ENCODE results near the gene MTSS2. TPM values are rescaled to one million over a fixed set of nuclear protein-coding genes. Genes with fewer than 3 reads are reported as not detected.
A peak's percentile ranks its signal among the peaks of the same experiment; 100 is the strongest.

Gene MTSS2
- total RNA-seq, 1 donor from 2014 or later = 102 TPM

DNA sequence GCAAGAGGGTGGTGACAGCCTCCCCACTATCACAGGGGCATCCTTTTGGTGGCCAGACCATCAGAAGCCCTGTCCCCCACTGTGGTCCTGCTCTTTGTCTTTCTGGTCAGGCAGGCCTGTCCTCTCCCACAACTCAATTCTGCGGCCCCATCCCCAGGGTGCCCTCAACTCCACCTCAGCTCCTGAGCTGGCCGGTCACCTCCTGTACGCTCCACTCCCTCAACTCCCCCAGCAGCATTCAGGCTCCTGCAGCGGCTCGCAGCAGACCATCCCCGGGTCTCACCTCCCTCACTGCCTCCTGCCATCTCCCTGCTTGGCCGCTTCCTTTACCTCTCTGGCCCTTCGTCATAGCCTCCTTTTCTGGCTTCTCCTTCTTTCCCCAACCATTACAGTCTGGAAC is 43.4 kb upstream of the MTSS2 start:
- Mint-ChIP-seq H3K36me3 (peaks cover 17% of the 10 kb centered on the region), H3K4me3 (no peak overlapping the region), H3K27me3 (ENCODE audit: low read depth) (no peaks in the 10 kb centered on the region), H3K9me3 (peaks cover 7% of the 10 kb centered on the region), H3K27ac (no peak overlapping the region), H3K4me1 (peaks cover 33% of the 10 kb centered on the region)
- TF ChIP-seq, protein P1, sequence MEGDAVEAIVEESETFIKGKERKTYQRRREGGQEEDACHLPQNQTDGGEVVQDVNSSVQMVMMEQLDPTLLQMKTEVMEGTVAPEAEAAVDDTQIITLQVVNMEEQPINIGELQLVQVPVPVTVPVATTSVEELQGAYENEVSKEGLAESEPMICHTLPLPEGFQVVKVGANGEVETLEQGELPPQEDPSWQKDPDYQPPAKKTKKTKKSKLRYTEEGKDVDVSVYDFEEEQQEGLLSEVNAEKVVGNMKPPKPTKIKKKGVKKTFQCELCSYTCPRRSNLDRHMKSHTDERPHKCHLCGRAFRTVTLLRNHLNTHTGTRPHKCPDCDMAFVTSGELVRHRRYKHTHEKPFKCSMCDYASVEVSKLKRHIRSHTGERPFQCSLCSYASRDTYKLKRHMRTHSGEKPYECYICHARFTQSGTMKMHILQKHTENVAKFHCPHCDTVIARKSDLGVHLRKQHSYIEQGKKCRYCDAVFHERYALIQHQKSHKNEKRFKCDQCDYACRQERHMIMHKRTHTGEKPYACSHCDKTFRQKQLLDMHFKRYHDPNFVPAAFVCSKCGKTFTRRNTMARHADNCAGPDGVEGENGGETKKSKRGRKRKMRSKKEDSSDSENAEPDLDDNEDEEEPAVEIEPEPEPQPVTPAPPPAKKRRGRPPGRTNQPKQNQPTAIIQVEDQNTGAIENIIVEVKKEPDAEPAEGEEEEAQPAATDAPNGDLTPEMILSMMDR (IDR thresholded peaks at IDR 0.05; ENCODE audit: unreplicated experiment) = no peak
- DNase-seq (ENCODE audit: low spot score in 2 of 2, unreplicated experiment in 2 of 2) = no peak

GRCh38 chr16:70728150-70728549 is 42.3 kb upstream of the MTSS2 start:
- H3K36me3 Mint-ChIP-seq = peaks cover 17% of the 10 kb centered on the region
- no peak overlapping the region for H3K4me3 Mint-ChIP-seq
- no peak overlapping the region for H3K27ac Mint-ChIP-seq
- H3K9me3 Mint-ChIP-seq = peaks cover 2% of the 10 kb centered on the region
- no peaks in the 10 kb centered on the region for H3K27me3 Mint-ChIP-seq (ENCODE audit: low read depth)
- no peak for DNase-seq (ENCODE audit: low spot score in 2 of 2, unreplicated experiment in 2 of 2)
- TF ChIP-seq, protein P1 (IDR thresholded peaks at IDR 0.05; ENCODE audit: unreplicated experiment) = no peak
- H3K4me1 Mint-ChIP-seq = peaks cover 44% of the 10 kb centered on the region

DNA sequence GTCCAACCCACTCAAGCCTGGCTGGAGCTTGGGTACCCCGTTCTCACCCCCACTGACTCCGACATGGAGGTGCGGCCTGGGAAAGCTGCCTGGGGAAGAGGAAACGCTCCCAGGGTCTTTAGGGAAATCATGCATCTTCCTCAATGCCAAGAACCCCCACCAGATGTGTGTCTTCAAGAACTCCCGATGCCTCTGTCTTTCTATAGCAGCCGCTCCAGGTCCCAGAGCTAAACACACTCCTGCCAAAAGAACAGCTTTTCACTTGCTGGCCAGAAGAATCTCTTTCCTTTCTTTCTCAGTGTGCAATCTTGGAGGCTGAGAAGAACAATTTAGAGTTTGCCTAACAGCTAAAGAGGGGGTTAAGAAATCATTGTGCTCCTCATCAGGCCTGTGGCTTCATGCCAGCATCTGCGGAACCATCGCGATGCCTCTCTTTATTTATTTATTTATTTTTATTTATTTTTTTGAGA is 41.1 kb upstream of the MTSS2 start:
- Mint-ChIP-seq H3K27ac (peak overlapping the region; percentile 97), H3K36me3 (peaks cover 12% of the 10 kb centered on the region), H3K27me3 (ENCODE audit: low read depth) (no peaks in the 10 kb centered on the region), H3K9me3 (no peaks in the 10 kb centered on the region), H3K4me1 (peaks cover 44% of the 10 kb centered on the region), H3K4me3 (no peak overlapping the region)
- DNase-seq (ENCODE audit: low spot score in 2 of 2, unreplicated experiment in 2 of 2) = no peak
- TF ChIP-seq, protein P1 (IDR thresholded peaks at IDR 0.05; ENCODE audit: unreplicated experiment) = no peak

GRCh38 chr16:70725912-70726828 is 40.3 kb upstream of the MTSS2 start:
- TF ChIP-seq, protein P1 (IDR thresholded peaks at IDR 0.05; ENCODE audit: unreplicated experiment) = no peak
- Mint-ChIP-seq H3K27me3 (ENCODE audit: low read depth) (no peaks in the 10 kb centered on the region), H3K9me3 (no peaks in the 10 kb centered on the region), H3K4me1 (peaks cover 44% of the 10 kb centered on the region), H3K36me3 (peaks cover 11% of the 10 kb centered on the region), H3K4me3 (no peak overlapping the region), H3K27ac (peak overlapping the region; percentile 97)
- DNase-seq (ENCODE audit: low spot score in 2 of 2, unreplicated experiment in 2 of 2) = no peak

DNA sequence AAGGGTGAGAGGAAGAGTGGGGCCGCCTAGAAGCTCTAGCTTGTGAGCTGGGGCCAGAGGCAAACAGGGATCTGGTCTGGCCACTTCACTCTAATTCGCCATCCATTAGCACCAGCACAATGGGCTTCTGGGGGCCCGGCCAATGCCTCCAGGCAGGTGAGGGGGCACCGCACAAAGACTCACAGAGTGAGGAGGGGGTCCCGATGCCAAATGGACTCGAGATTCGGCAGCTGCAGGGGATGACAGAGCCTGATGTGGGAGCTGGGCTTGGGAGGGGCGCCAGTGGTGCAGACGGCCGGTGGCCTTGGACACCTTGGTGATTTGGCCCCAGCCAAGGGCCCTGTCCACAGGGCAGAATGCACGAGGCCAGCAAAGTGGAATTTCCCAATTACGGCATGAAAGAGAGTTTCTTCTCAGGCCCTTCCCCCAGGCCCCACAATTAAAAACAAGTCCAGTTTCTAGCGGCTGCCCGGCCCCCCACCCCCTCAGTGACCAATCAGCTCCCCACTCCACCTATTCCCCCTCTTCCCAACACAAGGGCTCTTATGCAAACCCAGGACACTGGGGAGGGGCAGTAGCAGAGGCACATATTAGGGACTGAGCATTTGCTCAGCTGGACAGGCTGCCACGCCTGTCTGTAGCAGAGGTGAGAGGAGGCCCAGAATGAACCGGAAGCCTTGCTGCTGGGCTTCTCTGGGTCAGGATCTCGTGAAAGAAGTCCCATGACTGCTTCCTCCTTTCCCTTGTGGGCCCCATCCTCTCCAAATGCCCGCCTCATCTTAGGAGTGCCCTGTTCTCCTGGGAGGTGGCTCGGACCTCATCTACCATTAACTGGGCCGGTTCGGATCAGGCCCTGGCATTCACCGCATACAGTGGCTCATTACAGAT is 39.4 kb upstream of the MTSS2 start:
- H3K4me3 Mint-ChIP-seq = peak overlapping the region; percentile 20
- DNase-seq (ENCODE audit: low spot score in 2 of 2, unreplicated experiment in 2 of 2) = no peak
- no peaks in the 10 kb centered on the region for H3K9me3 Mint-ChIP-seq
- peaks cover 19% of the 10 kb centered on the region for H3K36me3 Mint-ChIP-seq
- TF ChIP-seq, protein P1 (IDR thresholded peaks at IDR 0.05; ENCODE audit: unreplicated experiment) = no peak
- no peaks in the 10 kb centered on the region for H3K27me3 Mint-ChIP-seq (ENCODE audit: low read depth)
- peaks cover 44% of the 10 kb centered on the region for H3K4me1 Mint-ChIP-seq
- peak overlapping the region; percentile 97 for H3K27ac Mint-ChIP-seq

Measured in mesothelial cell of epicardium (in vitro differentiated cells).